MM.1S (cell line): ENCODE data around the gene SOX10.

Experiments
- DNase-seq: peaks from one replicate; pipeline ENCODE4 v3.0.0-alpha.2; 2015
- H2AFZ ChIP-seq: fragments of 300-600 bp; sonication (generic); 2 replicates; pipeline ENCODE4 v1.6.0; 2016; ENCODE audit warnings: antibody characterized with exemption, low read length
- H3F3A ChIP-seq: fragments of 300-600 bp; sonication (generic); 2 replicates; pipeline ENCODE4 v1.6.1; 2016; ENCODE audit warnings: mild to moderate bottlenecking, antibody characterized with exemption, low read length, moderate library complexity, mixed read lengths; ENCODE audit not compliant: insufficient read depth
- H3K27ac ChIP-seq: fragments of 300-600 bp; sonication (generic); 2 replicates; pipeline ENCODE4 v1.5.1; 2016; ENCODE audit warnings: mild to moderate bottlenecking, low read length
- H3K27me3 ChIP-seq: fragments of 300-600 bp; sonication (generic); replicated peaks from 2 replicates; pipeline ENCODE4 v1.6.0; 2016; ENCODE audit warnings: low read length; ENCODE audit not compliant: insufficient read depth
- H3K36me3 ChIP-seq: fragments of 300-600 bp; sonication (generic); replicated peaks from 2 replicates; pipeline ENCODE4 v1.6.1; 2016; ENCODE audit warnings: mild to moderate bottlenecking, low read length, mixed read lengths; ENCODE audit not compliant: insufficient read depth
- H3K4me1 ChIP-seq: fragments of 300-600 bp; sonication (generic); 2 replicates; pipeline ENCODE4 v1.6.1; 2016; ENCODE audit warnings: low read length, mixed read lengths
- H3K4me2 ChIP-seq: fragments of 300-600 bp; sonication (generic); 2 replicates; pipeline ENCODE4 v1.6.0; 2016; ENCODE audit warnings: low read depth, low read length
- H3K4me3 ChIP-seq: fragments of 300-600 bp; sonication (generic); 2 replicates; pipeline ENCODE4 v1.5.1; 2016; ENCODE audit warnings: low read length, mixed read lengths
- H3K79me2 ChIP-seq: fragments of 300-600 bp; sonication (generic); 2 replicates; pipeline ENCODE4 v1.6.1; 2016; ENCODE audit warnings: mixed run types, low read length, mixed read lengths
- H3K9ac ChIP-seq: fragments of 300-600 bp; sonication (generic); 2 replicates; pipeline ENCODE4 v1.6.1; 2016; ENCODE audit warnings: low read length, mixed read lengths
- H3K9me2 ChIP-seq: fragments of 300-600 bp; sonication (generic); replicated peaks from 2 replicates; pipeline ENCODE4 v1.6.1; 2016; ENCODE audit warnings: mild to moderate bottlenecking, low read length, mixed read lengths; ENCODE audit not compliant: insufficient read depth
- H3K9me3 ChIP-seq: fragments of 300-600 bp; sonication (generic); replicated peaks from 2 replicates; pipeline ENCODE4 v1.6.1; 2016; ENCODE audit warnings: mild to moderate bottlenecking, low read length, mixed read lengths; ENCODE audit not compliant: insufficient read depth
- H4K20me1 ChIP-seq: fragments of 300-600 bp; sonication (generic); 2 replicates; pipeline ENCODE4 v1.6.1; 2016; ENCODE audit warnings: mild to moderate bottlenecking, low read length, moderate library complexity, mixed read lengths; ENCODE audit not compliant: insufficient read depth
- EZH2 ChIP-seq: fragments of 300-600 bp; sonication (generic); optimal IDR thresholded peaks from 2 replicates; pipeline ENCODE3; 2017; ENCODE audit warnings: low read depth, mild to moderate bottlenecking, antibody characterized with exemption, low read length, mixed read lengths
- EZH2phosphoT487 ChIP-seq: fragments of 300-600 bp; sonication (generic); IDR thresholded peaks from 2 replicates; pipeline ENCODE4 v1.6.1; 2018; ENCODE audit warnings: antibody characterized with exemption, low read length
- TF ChIP-seq, protein P1 (sequence below): fragments of 300-600 bp; sonication (generic); IDR thresholded peaks from 2 replicates; pipeline ENCODE4 v1.5.1; 2016; ENCODE audit warnings: antibody characterized with exemption, low read length, mixed read lengths

SOX10 gene

DNA sequence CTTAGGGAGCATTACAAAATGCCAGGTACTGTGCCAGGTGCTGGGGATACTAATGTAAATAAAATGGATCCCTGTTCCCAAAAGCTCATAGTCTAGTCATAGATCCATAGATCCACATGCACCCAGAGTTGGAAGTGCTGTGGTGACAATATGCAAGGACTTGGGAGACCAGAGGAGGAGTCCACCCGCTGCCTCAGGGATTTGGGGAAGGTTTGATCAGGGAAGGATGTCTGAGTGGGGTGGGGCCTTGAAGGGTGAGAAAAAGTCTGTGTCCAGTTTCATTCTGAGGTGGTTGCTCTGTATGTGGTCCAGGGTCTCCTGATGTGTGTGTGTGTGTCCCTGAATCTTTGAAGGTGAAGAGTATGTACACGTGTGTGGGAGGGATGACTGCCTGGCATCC, 9.2 kb downstream of the SOX10 start:
- Histone ChIP-seq H3K9me3 (no peaks in the 10 kb centered on the region), H3K4me2 (no peak overlapping the region), H3K27me3 (no peaks in the 10 kb centered on the region), H2AFZ (no peak overlapping the region), H3K27ac (no peak overlapping the region), H3K4me3 (no peak overlapping the region), H3K36me3 (no peaks in the 10 kb centered on the region), H4K20me1 (no peaks in the 10 kb centered on the region), H3K9ac (no peak overlapping the region), H3F3A (no peaks in the 10 kb centered on the region), H3K79me2 (no peaks in the 10 kb centered on the region), H3K4me1 (no peaks in the 10 kb centered on the region), H3K9me2 (no peaks in the 10 kb centered on the region)
- DNase-seq = no peak
- TF ChIP-seq, protein P1, sequence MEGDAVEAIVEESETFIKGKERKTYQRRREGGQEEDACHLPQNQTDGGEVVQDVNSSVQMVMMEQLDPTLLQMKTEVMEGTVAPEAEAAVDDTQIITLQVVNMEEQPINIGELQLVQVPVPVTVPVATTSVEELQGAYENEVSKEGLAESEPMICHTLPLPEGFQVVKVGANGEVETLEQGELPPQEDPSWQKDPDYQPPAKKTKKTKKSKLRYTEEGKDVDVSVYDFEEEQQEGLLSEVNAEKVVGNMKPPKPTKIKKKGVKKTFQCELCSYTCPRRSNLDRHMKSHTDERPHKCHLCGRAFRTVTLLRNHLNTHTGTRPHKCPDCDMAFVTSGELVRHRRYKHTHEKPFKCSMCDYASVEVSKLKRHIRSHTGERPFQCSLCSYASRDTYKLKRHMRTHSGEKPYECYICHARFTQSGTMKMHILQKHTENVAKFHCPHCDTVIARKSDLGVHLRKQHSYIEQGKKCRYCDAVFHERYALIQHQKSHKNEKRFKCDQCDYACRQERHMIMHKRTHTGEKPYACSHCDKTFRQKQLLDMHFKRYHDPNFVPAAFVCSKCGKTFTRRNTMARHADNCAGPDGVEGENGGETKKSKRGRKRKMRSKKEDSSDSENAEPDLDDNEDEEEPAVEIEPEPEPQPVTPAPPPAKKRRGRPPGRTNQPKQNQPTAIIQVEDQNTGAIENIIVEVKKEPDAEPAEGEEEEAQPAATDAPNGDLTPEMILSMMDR = no peak
- TF ChIP-seq EZH2phosphoT487 = no peak
- TF ChIP-seq EZH2 = no peak

- Histone ChIP-seq H3K4me3 (no peak overlapping the region), H3K79me2 (no peaks in the 10 kb centered on the region), H3F3A (no peaks in the 10 kb centered on the region), H2AFZ (no peak overlapping the region), H4K20me1 (no peaks in the 10 kb centered on the region), H3K27me3 (no peaks in the 10 kb centered on the region), H3K9me2 (no peaks in the 10 kb centered on the region), H3K4me1 (no peaks in the 10 kb centered on the region), H3K4me2 (no peak overlapping the region), H3K36me3 (no peaks in the 10 kb centered on the region), H3K9me3 (no peaks in the 10 kb centered on the region), H3K27ac (no peak overlapping the region), H3K9ac (no peak overlapping the region)
- TF ChIP-seq EZH2 (no peak), EZH2phosphoT487 (no peak)
- TF ChIP-seq, protein P1 = no peak
- DNase-seq = no peak
These were observed 10.8 kb downstream of the SOX10 start for GRCh38 chr22:37973271-37974170.

- no peaks in the 10 kb centered on the region for H3K79me2 ChIP-seq
- no peaks in the 10 kb centered on the region for H3F3A ChIP-seq
- H3K9me3 ChIP-seq = no peaks in the 10 kb centered on the region
- no peaks in the 10 kb centered on the region for H3K9me2 ChIP-seq
- H3K4me3 ChIP-seq = no peak overlapping the region
- no peak overlapping the region for H3K27ac ChIP-seq
- H2AFZ ChIP-seq = no peak overlapping the region
- no peaks in the 10 kb centered on the region for H3K36me3 ChIP-seq
- no peaks in the 10 kb centered on the region for H3K4me1 ChIP-seq
- DNase-seq = no peak
- H4K20me1 ChIP-seq = no peaks in the 10 kb centered on the region
- H3K9ac ChIP-seq = no peak overlapping the region
- TF ChIP-seq, protein P1 = no peak
- TF ChIP-seq EZH2phosphoT487 = no peak
- TF ChIP-seq EZH2 = no peak
- H3K27me3 ChIP-seq = no peaks in the 10 kb centered on the region
- no peak overlapping the region for H3K4me2 ChIP-seq
These were observed 11.8 kb downstream of the SOX10 start for GRCh38 chr22:37972527-37972926.
